HG03064 (cell line): Measurements from ENCODE around the gene TES.
"Not testable (repeated sequence)": the region's sequence is repeated elsewhere in the genome, so short reads cannot be mapped to it uniquely, and the experiment has no call there.

Source experiments
- ATAC-seq: cut with Tn5 transposase; IDR thresholded peaks from one replicate; pipeline ENCODE4 v1.9.1; 2021; ENCODE audit warnings: low read depth; ENCODE audit not compliant: unreplicated experiment

The TES gene

GRCh38 chr7:116241291-116241690, 31.0 kb downstream of the TES start:
- ATAC-seq: no peak

GRCh38 chr7:116242178-116242577, 31.8 kb downstream of the TES start:
- ATAC-seq: no peak

GRCh38 chr7:116242759-116243158, 32.4 kb downstream of the TES start:
- ATAC-seq: no peak

- not testable (repeated sequence) for ATAC-seq
These were observed 34.5 kb downstream of the TES start for GRCh38 chr7:116244803-116245202.

- ATAC-seq: no peak
These were observed 36.0 kb downstream of the TES start for GRCh38 chr7:116246357-116246756.

- no peak for ATAC-seq
These were observed 39.7 kb downstream of the TES start for GRCh38 chr7:116249969-116250553.

- ATAC-seq: no peak
These were observed 41.3 kb downstream of the TES start for GRCh38 chr7:116251675-116252074.

GRCh38 chr7:116252249-116252648, 41.9 kb downstream of the TES start:
- no peak for ATAC-seq

- no peak for ATAC-seq
These were observed 46.8 kb downstream of the TES start for GRCh38 chr7:116257156-116257555.

GRCh38 chr7:116258734-116259133, 48.4 kb downstream of the TES start:
- ATAC-seq: no peak

- ATAC-seq: no peak
These were observed 49.0 kb downstream of the TES start for GRCh38 chr7:116259156-116259870.

GRCh38 chr7:116259871-116260440, 49.6 kb downstream of the TES start:
- no peak for ATAC-seq

- no peak for ATAC-seq
These were observed 51.6 kb downstream of the TES start for GRCh38 chr7:116261904-116262303.

GRCh38 chr7:116265881-116266280, 55.5 kb downstream of the TES start:
- ATAC-seq: no peak

- ATAC-seq: no peak
These were observed 59.1 kb downstream of the TES start for GRCh38 chr7:116269466-116269865.

- ATAC-seq: no peak
These were observed 61.0 kb downstream of the TES start for GRCh38 chr7:116271161-116271913.

- no peak for ATAC-seq
These were observed 61.9 kb downstream of the TES start for GRCh38 chr7:116271963-116272886.

- ATAC-seq: no peak
These were observed 63.1 kb downstream of the TES start for GRCh38 chr7:116273283-116273917.

- ATAC-seq: no peak
These were observed 63.6 kb downstream of the TES start for GRCh38 chr7:116273918-116274301.

- ATAC-seq: no peak
These were observed 66.7 kb downstream of the TES start for GRCh38 chr7:116277070-116277469.
